Liver (tissue), 3 donors: ENCODE data around the gene F8.
"Not testable (repeated sequence)": the region's sequence is repeated elsewhere in the genome, so short reads cannot be mapped to it uniquely, and the experiment has no call there.

ENCODE experiments used
- EGR1 ChIP-seq, 2 donors: IDR thresholded peaks; 2 replicates each; pipeline ENCODE4 v1.6.1; 2016 to 2018; ENCODE audit warnings: antibody characterized with exemption in 2 of 2, low read depth in 2 of 2
- FOXA1 ChIP-seq: IDR thresholded peaks from 2 replicates; pipeline ENCODE4 v1.6.1; 2016; ENCODE audit warnings: antibody characterized with exemption
- JUND ChIP-seq, 2 donors: IDR thresholded peaks; 2 replicates each; pipeline ENCODE4 v1.6.1; 2016; ENCODE audit warnings: antibody characterized with exemption in 2 of 2
- RAD21 ChIP-seq, 2 donors: IDR thresholded peaks; 2 replicates each; pipeline ENCODE4 v1.6.1; 2016; ENCODE audit warnings: antibody characterized with exemption in 2 of 2, mild to moderate bottlenecking in 2 of 2
- RXRA ChIP-seq, 2 donors: IDR thresholded peaks; 2 replicates each; pipeline ENCODE4 v1.6.1; 2017 to 2018; ENCODE audit warnings: antibody characterized with exemption in 2 of 2, mild to moderate bottlenecking in 1 of 2
- SP1 ChIP-seq: IDR thresholded peaks from 2 replicates; pipeline ENCODE4 v1.6.1; 2018; ENCODE audit warnings: antibody characterized with exemption, mild to moderate bottlenecking
- TAF1 ChIP-seq: conservative IDR thresholded peaks from 2 replicates; pipeline ENCODE4 v1.6.1; 2016; ENCODE audit warnings: antibody characterized with exemption, mild to moderate bottlenecking
- YY1 ChIP-seq: IDR thresholded peaks from 2 replicates; pipeline ENCODE4 v1.6.1; 2016; ENCODE audit warnings: antibody characterized with exemption, mild to moderate bottlenecking
- TF ChIP-seq, protein P1 (sequence below): fragments of 150-350 bp; IDR thresholded peaks from 2 replicates; pipeline ENCODE4 v1.5.1; 2017; ENCODE audit warnings: improper control_type of control experiment, low read depth, low read length; ENCODE audit not compliant: missing input control
- TF ChIP-seq, protein P2 (sequence below): IDR thresholded peaks from 2 replicates; pipeline ENCODE4 v1.6.1; 2016; ENCODE audit warnings: antibody characterized with exemption
- TF ChIP-seq, protein P3 (sequence below): IDR thresholded peaks from 2 replicates; pipeline ENCODE4 v1.6.1; 2016; ENCODE audit warnings: antibody characterized with exemption, mild to moderate bottlenecking
- TF ChIP-seq, protein P4 (sequence below): IDR thresholded peaks from 2 replicates; pipeline ENCODE4 v1.6.1; 2016; ENCODE audit warnings: antibody characterized with exemption
- TF ChIP-seq, protein P5 (sequence below): IDR thresholded peaks from 2 replicates; pipeline ENCODE4 v1.6.1; 2016; ENCODE audit warnings: antibody characterized with exemption
- donor health status: healthy.
- donor health status: healthy.

DNA sequence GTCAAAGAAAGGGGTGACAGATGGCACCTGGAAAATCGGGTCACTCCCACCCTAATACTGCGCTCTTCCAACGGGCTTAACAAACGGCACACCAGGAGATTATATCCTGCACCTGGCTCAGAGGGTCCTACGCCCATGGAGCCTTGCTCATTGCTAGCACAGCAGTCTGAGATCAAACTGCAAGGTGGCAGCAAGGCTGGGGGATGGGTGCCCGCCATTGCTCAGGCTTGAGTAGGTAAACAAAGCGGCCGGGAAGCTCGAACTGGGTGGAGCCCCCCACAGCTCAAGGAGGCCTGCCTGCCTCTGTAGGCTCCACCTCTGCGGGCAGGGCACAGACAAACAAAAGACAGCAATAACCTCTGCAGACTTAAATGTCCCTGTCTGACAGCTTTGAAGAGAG lies 83.3 kb downstream of the F8 start:
- not testable (repeated sequence) for TF ChIP-seq RAD21 (IDR thresholded peaks at IDR 0.05); TAF1; YY1; JUND (IDR thresholded peaks at IDR 0.05); EGR1 (IDR thresholded peaks at IDR 0.05; ENCODE audit: low read depth in 2 of 2); RXRA (IDR thresholded peaks at IDR 0.05); SP1; FOXA1
- TF ChIP-seq, protein P1, sequence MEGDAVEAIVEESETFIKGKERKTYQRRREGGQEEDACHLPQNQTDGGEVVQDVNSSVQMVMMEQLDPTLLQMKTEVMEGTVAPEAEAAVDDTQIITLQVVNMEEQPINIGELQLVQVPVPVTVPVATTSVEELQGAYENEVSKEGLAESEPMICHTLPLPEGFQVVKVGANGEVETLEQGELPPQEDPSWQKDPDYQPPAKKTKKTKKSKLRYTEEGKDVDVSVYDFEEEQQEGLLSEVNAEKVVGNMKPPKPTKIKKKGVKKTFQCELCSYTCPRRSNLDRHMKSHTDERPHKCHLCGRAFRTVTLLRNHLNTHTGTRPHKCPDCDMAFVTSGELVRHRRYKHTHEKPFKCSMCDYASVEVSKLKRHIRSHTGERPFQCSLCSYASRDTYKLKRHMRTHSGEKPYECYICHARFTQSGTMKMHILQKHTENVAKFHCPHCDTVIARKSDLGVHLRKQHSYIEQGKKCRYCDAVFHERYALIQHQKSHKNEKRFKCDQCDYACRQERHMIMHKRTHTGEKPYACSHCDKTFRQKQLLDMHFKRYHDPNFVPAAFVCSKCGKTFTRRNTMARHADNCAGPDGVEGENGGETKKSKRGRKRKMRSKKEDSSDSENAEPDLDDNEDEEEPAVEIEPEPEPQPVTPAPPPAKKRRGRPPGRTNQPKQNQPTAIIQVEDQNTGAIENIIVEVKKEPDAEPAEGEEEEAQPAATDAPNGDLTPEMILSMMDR = not testable (repeated sequence)
- TF ChIP-seq, protein P2, sequence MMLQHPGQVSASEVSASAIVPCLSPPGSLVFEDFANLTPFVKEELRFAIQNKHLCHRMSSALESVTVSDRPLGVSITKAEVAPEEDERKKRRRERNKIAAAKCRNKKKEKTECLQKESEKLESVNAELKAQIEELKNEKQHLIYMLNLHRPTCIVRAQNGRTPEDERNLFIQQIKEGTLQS = not testable (repeated sequence)
- TF ChIP-seq, protein P3, sequence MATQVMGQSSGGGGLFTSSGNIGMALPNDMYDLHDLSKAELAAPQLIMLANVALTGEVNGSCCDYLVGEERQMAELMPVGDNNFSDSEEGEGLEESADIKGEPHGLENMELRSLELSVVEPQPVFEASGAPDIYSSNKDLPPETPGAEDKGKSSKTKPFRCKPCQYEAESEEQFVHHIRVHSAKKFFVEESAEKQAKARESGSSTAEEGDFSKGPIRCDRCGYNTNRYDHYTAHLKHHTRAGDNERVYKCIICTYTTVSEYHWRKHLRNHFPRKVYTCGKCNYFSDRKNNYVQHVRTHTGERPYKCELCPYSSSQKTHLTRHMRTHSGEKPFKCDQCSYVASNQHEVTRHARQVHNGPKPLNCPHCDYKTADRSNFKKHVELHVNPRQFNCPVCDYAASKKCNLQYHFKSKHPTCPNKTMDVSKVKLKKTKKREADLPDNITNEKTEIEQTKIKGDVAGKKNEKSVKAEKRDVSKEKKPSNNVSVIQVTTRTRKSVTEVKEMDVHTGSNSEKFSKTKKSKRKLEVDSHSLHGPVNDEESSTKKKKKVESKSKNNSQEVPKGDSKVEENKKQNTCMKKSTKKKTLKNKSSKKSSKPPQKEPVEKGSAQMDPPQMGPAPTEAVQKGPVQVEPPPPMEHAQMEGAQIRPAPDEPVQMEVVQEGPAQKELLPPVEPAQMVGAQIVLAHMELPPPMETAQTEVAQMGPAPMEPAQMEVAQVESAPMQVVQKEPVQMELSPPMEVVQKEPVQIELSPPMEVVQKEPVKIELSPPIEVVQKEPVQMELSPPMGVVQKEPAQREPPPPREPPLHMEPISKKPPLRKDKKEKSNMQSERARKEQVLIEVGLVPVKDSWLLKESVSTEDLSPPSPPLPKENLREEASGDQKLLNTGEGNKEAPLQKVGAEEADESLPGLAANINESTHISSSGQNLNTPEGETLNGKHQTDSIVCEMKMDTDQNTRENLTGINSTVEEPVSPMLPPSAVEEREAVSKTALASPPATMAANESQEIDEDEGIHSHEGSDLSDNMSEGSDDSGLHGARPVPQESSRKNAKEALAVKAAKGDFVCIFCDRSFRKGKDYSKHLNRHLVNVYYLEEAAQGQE = not testable (repeated sequence)
- TF ChIP-seq, protein P4, sequence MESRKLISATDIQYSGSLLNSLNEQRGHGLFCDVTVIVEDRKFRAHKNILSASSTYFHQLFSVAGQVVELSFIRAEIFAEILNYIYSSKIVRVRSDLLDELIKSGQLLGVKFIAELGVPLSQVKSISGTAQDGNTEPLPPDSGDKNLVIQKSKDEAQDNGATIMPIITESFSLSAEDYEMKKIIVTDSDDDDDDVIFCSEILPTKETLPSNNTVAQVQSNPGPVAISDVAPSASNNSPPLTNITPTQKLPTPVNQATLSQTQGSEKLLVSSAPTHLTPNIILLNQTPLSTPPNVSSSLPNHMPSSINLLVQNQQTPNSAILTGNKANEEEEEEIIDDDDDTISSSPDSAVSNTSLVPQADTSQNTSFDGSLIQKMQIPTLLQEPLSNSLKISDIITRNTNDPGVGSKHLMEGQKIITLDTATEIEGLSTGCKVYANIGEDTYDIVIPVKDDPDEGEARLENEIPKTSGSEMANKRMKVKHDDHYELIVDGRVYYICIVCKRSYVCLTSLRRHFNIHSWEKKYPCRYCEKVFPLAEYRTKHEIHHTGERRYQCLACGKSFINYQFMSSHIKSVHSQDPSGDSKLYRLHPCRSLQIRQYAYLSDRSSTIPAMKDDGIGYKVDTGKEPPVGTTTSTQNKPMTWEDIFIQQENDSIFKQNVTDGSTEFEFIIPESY = not testable (repeated sequence)
- TF ChIP-seq, protein P5, sequence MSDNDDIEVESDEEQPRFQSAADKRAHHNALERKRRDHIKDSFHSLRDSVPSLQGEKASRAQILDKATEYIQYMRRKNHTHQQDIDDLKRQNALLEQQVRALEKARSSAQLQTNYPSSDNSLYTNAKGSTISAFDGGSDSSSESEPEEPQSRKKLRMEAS = not testable (repeated sequence)
